Neuronal stem cell (in vitro differentiated cells): ENCODE results near the gene LDB3.
A peak's percentile ranks its signal among the peaks of the same experiment; 100 is the strongest.

ENCODE experiments used
- DNase-seq: peaks from one replicate; pipeline ENCODE4 v3.0.0-alpha.2; 2013; ENCODE audit warnings: low spot score
- H2AFZ ChIP-seq: one replicate; pipeline ENCODE4 v1.6.1; 2013; ENCODE audit warnings: mild to moderate bottlenecking, low read length, inconsistent platforms
- H2AK5ac ChIP-seq: 2 replicates; pipeline ENCODE4 v1.6.1; 2013; ENCODE audit warnings: low read depth, mild to moderate bottlenecking, inconsistent platforms, low read length, moderate library complexity, mixed read lengths
- H2BK120ac ChIP-seq: 2 replicates; pipeline ENCODE4 v1.6.1; 2013; ENCODE audit warnings: low read depth, mild to moderate bottlenecking, inconsistent platforms, low read length, moderate library complexity, mixed read lengths
- H2BK12ac ChIP-seq: one replicate; pipeline ENCODE4 v1.6.1; 2013; ENCODE audit warnings: low read length, inconsistent platforms
- H2BK15ac ChIP-seq: 2 replicates; pipeline ENCODE4 v1.6.1; 2013; ENCODE audit warnings: mild to moderate bottlenecking, low read length, inconsistent platforms, mixed read lengths
- H2BK5ac ChIP-seq: one replicate; pipeline ENCODE4 v1.6.1; 2013; ENCODE audit warnings: inconsistent platforms, mild to moderate bottlenecking, low read length, moderate library complexity
- H3K14ac ChIP-seq: one replicate; pipeline ENCODE4 v1.6.1; 2013; ENCODE audit warnings: low read length, inconsistent platforms
- H3K18ac ChIP-seq: 2 replicates; pipeline ENCODE4 v1.6.1; 2013; ENCODE audit warnings: low read length, inconsistent platforms
- H3K23ac ChIP-seq: 2 replicates; pipeline ENCODE4 v1.6.1; 2013; ENCODE audit warnings: low read depth, mild to moderate bottlenecking, mixed read lengths, low read length, inconsistent platforms; ENCODE audit not compliant: poor library complexity
- H3K27ac ChIP-seq: replicated peaks from 3 replicates; pipeline ENCODE4 v1.5.1; 2013; ENCODE audit warnings: low read length, inconsistent platforms
- H3K27me3 ChIP-seq, 3 experiments: 2 replicates each; pipeline ENCODE4 v1.6.1; 2013; ENCODE audit warnings: low read length in 3 of 3, mild to moderate bottlenecking in 2 of 3, inconsistent platforms in 1 of 3, low read depth in 1 of 3, mixed read lengths in 1 of 3, moderate library complexity in 1 of 3; ENCODE audit not compliant: control insufficient read depth in 3 of 3, insufficient read depth in 3 of 3
- H3K36me3 ChIP-seq, 2 donors: replicated peaks in 1 of 2; 2 replicates each; pipeline ENCODE4 v1.6.1; 2013; ENCODE audit warnings: low read length in 2 of 2; ENCODE audit not compliant: control insufficient read depth in 2 of 2, insufficient read depth in 2 of 2
- H3K4ac ChIP-seq: 2 replicates; pipeline ENCODE4 v1.6.1; 2013; ENCODE audit warnings: inconsistent platforms, mild to moderate bottlenecking, low read length, moderate library complexity
- H3K4me1 ChIP-seq, 2 donors: 1 replicate in 1 of 2; 2 replicates in 1 of 2; pipeline ENCODE4 v1.6.1; 2013; ENCODE audit warnings: low read length in 2 of 2, low read depth in 1 of 2; ENCODE audit not compliant: control insufficient read depth in 2 of 2, insufficient read depth in 1 of 2
- H3K4me2 ChIP-seq: one replicate; pipeline ENCODE4 v1.6.1; 2013; ENCODE audit warnings: mild to moderate bottlenecking, low read length, inconsistent platforms; ENCODE audit not compliant: insufficient read depth, poor library complexity, severe bottlenecking
- H3K4me3 ChIP-seq, 2 donors: 2 replicates each; pipeline ENCODE4 v1.5.1; 2013; ENCODE audit warnings: low read length in 2 of 2, mild to moderate bottlenecking in 2 of 2, inconsistent platforms in 1 of 2, moderate library complexity in 1 of 2
- H3K79me1 ChIP-seq: one replicate; pipeline ENCODE4 v1.6.1; 2013; ENCODE audit warnings: low read depth, mild to moderate bottlenecking, inconsistent platforms, low read length, moderate library complexity
- H3K9ac ChIP-seq: one replicate; pipeline ENCODE4 v1.6.1; 2013; ENCODE audit warnings: mild to moderate bottlenecking, low read depth, low read length, inconsistent platforms; ENCODE audit not compliant: poor library complexity
- H3K9me3 ChIP-seq, 2 donors: replicated peaks in 1 of 2; 2 replicates each; pipeline versions ENCODE3 to v1.6.1; 2013; ENCODE audit warnings: low read length in 2 of 2, mild to moderate bottlenecking in 2 of 2, inconsistent platforms in 1 of 2, low read depth in 1 of 2, mixed read lengths in 1 of 2, moderate library complexity in 1 of 2; ENCODE audit not compliant: control insufficient read depth in 2 of 2, insufficient read depth in 1 of 2
- H4K8ac ChIP-seq: one replicate; pipeline ENCODE4 v1.6.1; 2013; ENCODE audit warnings: low read depth, mild to moderate bottlenecking, inconsistent platforms, low read length, moderate library complexity
- H4K91ac ChIP-seq: one replicate; pipeline ENCODE4 v1.6.1; 2013; ENCODE audit warnings: low read length, low read depth, mild to moderate bottlenecking, inconsistent platforms; ENCODE audit not compliant: poor library complexity
- WGBS, 2 donors: extraction: QIAGEN DNeasy Blood & Tissue Kit; methylation state at CpG; one replicate each; pipeline ENCODE4 v1.1.7; 2013; ENCODE audit warnings: missing lambda C conversion rate in 2 of 2, mixed read lengths in 1 of 2; ENCODE audit not compliant: insufficient read length in 2 of 2, insufficient replicate concordance in 1 of 2; ENCODE audit errors: extremely low coverage in 2 of 2; 5-methylcytosine and 5-hydroxymethylcytosine counted together

LDB3 gene

DNA sequence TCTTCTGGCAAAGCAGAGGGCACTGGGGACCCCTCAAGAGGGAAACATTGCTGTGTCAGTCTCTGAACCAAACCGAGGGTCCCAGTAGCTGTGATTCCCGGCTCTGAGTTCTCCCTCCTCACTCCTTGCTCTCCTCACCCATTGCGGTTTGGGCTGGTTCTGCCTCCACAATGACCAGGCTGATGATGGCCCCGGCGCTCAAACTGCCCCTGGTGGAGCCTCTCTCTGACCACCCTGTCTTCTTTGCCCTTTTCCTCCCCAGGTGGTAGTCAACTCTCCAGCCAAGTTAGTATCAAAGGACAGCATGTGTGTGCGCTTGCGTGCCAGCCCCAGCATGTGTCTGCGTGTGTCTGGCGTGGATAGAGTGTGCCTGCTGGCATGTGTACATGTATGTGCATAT, 17.1 kb downstream of the LDB3 start:
- Histone ChIP-seq H3K4me3 (no peak overlapping the region), H3K4ac (no peak overlapping the region), H2BK5ac (peak overlapping the region; percentile 67), H3K23ac (peak overlapping the region; percentile 44), H3K9ac (no peak overlapping the region), H3K79me1 (peaks cover 2% of the 10 kb centered on the region), H4K91ac (no peak overlapping the region), H2AFZ (peak overlapping the region; percentile 90), H3K36me3 (no peaks in the 10 kb centered on the region), H3K27me3 (peaks cover 0 to 26% (median 0%) of the 10 kb centered on the region in 3 experiments), H3K27ac (no peak overlapping the region), H2AK5ac (peak overlapping the region; percentile 27), H3K4me1 (peaks cover 12 to 18% of the 10 kb centered on the region in 2 donors), H2BK15ac (peak overlapping the region; percentile 37), H4K8ac (no peak overlapping the region), H2BK120ac (peak overlapping the region; percentile 37), H3K9me3 (no peaks in the 10 kb centered on the region), H3K18ac (no peak overlapping the region), H3K14ac (no peak overlapping the region), H3K4me2 (no peak overlapping the region), H2BK12ac (no peak overlapping the region)
- no CpG with 5 or more reads among the region's 9 CpGs for WGBS, 2 donors
- DNase-seq: no peak

GRCh38 chr10:86685893-86686632, 17.8 kb downstream of the LDB3 start:
- Histone ChIP-seq H3K27me3 (peaks cover 0 to 22% (median 0%) of the 10 kb centered on the region in 3 experiments), H3K4me3 (no peak overlapping the region), H3K36me3 (no peaks in the 10 kb centered on the region), H2AFZ (peak overlapping the region; percentile 90), H3K14ac (no peak overlapping the region), H2BK15ac (peak overlapping the region; percentile 37), H3K27ac (no peak overlapping the region), H2BK12ac (no peak overlapping the region), H4K91ac (no peak overlapping the region), H3K18ac (no peak overlapping the region), H3K79me1 (peaks cover 2% of the 10 kb centered on the region), H2BK120ac (no peak overlapping the region), H2BK5ac (peak overlapping the region; percentile 67), H3K4me2 (no peak overlapping the region), H2AK5ac (peak overlapping the region; percentile 27), H3K4ac (no peak overlapping the region), H3K4me1 (peaks cover 12 to 18% of the 10 kb centered on the region in 2 donors), H3K23ac (no peak overlapping the region), H3K9me3 (no peaks in the 10 kb centered on the region), H3K9ac (no peak overlapping the region), H4K8ac (no peak overlapping the region)
- WGBS, 2 donors: no CpG with 5 or more reads among the region's 13 CpGs
- DNase-seq: no peak

- Histone ChIP-seq H3K9me3 (no peaks in the 10 kb centered on the region), H3K79me1 (peaks cover 2% of the 10 kb centered on the region), H3K4me3 (no peak overlapping the region), H4K8ac (peak overlapping the region; percentile 99), H2BK120ac (no peak overlapping the region), H3K36me3 (no peaks in the 10 kb centered on the region), H3K23ac (peak overlapping the region; percentile 80), H3K9ac (no peak overlapping the region), H2BK12ac (no peak overlapping the region), H3K27me3 (peaks cover 0 to 23% (median 0%) of the 10 kb centered on the region in 3 experiments), H2AFZ (no peak overlapping the region), H2AK5ac (peak overlapping the region; percentile 77), H3K27ac (no peak overlapping the region), H3K14ac (peak overlapping the region; percentile 65), H3K18ac (peak overlapping the region; percentile 11), H2BK5ac (no peak overlapping the region), H4K91ac (no peak overlapping the region), H3K4me1 (peaks cover 12 to 18% of the 10 kb centered on the region in 2 donors), H3K4ac (no peak overlapping the region), H3K4me2 (no peak overlapping the region), H2BK15ac (peak overlapping the region; percentile 14)
- WGBS, 2 donors: no CpG with 5 or more reads among the region's 19 CpGs
- DNase-seq: no peak
Observed at GRCh38 chr10:86686972-86687371, 18.7 kb downstream of the LDB3 start.

DNA sequence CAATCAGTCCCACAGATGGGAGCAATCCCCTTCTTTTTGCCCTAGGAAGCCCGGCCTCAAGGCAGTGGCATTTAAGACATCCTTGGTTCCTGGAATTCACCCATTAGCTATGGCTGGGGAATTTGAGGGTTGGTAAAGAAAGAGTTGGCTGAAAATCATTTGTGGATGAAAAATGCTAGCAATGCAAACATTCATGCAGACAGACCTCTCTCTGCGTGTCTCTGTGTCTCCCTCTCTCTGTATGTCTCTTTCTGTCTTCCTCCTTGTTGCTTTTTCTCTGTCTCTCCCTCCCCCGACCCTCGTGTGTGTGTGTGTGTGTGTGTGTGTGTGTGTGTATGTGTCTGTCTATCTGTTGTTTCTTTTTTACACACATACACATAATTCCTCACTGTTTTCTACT, 19.4 kb downstream of the LDB3 start:
- Histone ChIP-seq H2BK120ac (no peak overlapping the region), H2BK12ac (no peak overlapping the region), H3K18ac (no peak overlapping the region), H3K4ac (no peak overlapping the region), H3K36me3 (no peaks in the 10 kb centered on the region), H3K23ac (no peak overlapping the region), H2AK5ac (no peak overlapping the region), H3K9ac (no peak overlapping the region), H2AFZ (no peak overlapping the region), H2BK5ac (no peak overlapping the region), H2BK15ac (no peak overlapping the region), H3K4me1 (peaks cover 12 to 18% of the 10 kb centered on the region in 2 donors), H3K79me1 (peaks cover 2% of the 10 kb centered on the region), H3K14ac (no peak overlapping the region), H3K4me2 (no peak overlapping the region), H3K27me3 (peaks cover 0 to 20% (median 0%) of the 10 kb centered on the region in 3 experiments), H3K27ac (no peak overlapping the region), H3K4me3 (no peak overlapping the region), H4K8ac (no peak overlapping the region), H3K9me3 (no peaks in the 10 kb centered on the region), H4K91ac (no peak overlapping the region)
- WGBS, 2 donors: no CpG with 5 or more reads among the region's 4 CpGs
- no peak for DNase-seq
